Iris pigment epithelial cell (primary cell): ENCODE measurements around the gene IL1B.
"Not testable (repeated sequence)": the region's sequence is repeated elsewhere in the genome, so short reads cannot be mapped to it uniquely, and the experiment has no call there.

Experiments used
- DNase-seq: peaks from one replicate; pipeline ENCODE4 v3.0.0-alpha.2; 2011; ENCODE audit warnings: low read depth

The IL1B gene

DNA sequence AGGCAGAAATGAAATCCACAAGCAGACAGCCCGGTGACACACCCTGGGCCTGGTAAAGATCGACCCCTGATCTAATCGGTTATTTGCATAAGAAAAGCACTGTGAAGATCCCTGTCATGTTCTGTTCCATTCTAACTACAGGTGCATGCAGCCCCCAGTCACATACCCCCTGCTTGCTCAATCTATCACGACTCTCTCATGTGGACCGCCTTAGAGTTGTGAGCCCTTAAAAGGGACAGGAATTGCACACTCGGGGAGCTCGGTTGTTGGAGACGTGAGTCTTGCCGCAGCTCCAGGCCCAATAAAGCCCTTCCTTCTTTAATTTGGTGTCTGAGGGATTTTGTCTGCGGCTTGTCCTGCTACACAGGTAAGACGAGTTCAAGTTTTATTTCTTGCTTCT lies 13.4 kb upstream of the IL1B start:
- no peak for DNase-seq

DNA sequence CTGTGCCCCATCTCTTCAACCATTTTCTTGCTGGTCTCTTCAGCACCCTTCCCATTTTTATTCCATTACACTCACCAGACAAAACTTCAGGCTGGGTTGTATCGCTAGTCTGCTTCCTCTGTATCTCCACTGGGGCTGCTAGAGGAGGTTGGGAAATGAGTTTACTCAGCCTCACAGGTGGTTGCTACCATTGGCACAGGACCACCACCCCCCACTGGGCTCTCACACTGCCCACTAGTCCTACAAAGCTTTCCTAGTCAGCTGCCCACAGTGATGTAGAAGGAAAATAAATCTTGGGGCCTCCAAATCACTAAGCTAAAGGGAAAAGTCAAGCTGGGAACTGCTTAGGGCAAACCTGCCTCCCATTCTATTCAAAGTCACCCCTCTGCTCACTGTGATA lies 12.3 kb upstream of the IL1B start:
- DNase-seq: no peak

DNA sequence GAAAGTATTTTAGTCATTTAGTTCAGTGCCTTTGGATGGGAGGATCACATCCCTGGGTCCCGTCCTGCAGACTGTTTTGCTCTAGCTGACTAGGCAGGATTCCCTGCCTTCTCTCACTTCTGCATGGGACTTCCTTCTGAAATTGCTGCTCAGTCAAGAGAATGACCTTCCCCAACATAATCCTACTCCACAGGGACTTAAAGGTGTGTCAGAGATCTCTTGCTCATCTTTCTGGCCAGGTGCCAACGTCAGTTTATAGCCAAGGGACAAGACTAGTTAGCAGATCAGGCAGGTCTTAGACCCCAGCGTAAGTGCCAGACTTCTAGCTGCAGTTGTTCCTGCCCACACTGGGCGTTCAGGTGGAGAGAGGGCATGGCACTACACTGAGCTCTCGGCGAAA lies 9.5 kb upstream of the IL1B start:
- no peak for DNase-seq

DNA sequence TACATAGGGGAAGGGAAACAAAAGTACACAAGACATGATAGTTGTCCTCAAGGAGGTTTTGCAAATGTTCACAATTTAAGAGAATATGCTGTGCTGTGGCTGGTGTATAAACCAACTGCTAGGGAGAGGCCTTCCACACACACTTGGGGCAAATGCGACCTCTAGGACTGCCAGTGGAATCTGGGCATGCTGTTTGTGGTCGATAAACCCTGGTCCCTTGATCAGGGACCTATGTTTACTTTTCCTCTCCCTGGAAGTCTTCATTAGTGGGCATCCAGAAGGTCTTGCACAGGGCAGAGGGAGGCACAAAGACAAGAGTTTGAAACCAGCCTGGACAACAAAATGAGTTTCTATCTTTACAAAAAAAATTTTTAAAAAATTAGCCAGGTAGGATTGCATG lies 7.3 kb upstream of the IL1B start:
- DNase-seq: no peak

DNA sequence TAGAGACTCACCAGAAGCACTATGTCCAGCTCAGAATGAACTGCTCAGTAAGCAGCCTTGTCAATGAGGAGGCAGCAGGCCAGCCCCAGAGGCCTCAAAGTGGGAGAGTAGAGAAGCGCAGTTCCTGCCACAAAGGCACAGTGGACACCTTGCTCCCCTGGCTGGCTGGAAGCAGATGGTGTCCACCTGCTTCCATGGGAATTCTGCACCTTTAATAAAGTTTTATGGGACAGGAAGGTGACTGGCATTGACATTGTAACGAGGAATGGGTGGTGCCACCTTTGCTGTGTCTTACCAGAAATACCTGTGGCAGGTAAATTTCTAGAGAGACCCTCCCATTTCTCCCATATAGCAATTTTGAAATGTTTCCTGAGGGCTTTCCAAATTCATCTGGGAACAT lies 6.7 kb upstream of the IL1B start:
- no peak for DNase-seq

DNA sequence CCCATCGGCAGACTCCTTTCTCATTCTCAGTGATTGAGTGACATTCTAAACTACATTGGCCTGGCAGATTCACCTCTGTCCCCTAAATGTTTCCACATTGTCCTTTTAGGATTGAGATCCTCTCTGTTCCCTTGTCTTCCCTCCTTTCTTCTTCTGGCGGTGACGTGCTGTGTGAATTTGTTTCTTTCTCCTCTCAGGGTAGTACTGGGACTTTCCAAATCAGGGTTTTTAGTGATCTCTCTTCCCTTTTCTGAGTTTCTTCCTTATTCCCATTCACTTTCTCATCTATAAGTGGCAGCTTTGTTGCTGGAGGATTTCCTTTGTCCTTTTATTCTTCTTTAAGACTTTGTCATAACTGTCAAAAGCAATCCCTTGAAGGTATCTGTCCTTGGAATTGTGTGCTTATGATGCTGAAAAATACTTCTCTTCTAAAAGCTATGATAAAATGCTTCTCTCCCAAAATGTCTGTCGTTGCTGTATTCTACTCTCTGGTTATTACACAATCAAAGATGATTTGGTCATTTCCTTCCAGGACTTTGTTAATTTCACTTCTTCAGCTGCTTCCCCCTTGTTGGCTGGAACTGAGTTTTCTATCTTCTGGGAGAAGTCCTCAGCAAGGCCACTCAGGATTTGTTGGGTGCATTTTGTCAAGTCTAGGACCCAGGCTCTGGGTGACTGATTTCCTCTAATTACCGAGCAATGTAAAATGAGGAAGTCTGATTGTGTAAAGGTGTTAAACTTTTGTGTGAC lies 4.9 kb upstream of the IL1B start:
- DNase-seq: peak; percentile 15

DNA sequence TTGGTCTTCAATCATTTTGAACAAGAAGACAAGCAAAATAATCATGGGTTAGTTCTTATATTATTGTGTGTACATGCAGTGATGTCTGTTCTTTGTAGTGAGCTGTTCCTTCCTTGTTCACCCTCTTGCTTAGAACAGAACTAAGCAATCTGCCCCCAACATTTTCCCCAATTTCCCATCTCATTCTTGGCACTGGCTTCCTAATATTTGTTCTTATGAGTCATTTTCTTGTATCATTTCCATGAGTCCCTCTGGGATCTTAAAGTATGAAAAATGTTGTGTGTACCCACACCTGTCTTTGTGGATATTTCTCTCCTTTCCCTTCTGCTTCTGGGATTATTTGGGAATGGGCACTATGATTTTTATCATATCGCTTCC lies 3.5 kb upstream of the IL1B start:
- no peak for DNase-seq

DNA sequence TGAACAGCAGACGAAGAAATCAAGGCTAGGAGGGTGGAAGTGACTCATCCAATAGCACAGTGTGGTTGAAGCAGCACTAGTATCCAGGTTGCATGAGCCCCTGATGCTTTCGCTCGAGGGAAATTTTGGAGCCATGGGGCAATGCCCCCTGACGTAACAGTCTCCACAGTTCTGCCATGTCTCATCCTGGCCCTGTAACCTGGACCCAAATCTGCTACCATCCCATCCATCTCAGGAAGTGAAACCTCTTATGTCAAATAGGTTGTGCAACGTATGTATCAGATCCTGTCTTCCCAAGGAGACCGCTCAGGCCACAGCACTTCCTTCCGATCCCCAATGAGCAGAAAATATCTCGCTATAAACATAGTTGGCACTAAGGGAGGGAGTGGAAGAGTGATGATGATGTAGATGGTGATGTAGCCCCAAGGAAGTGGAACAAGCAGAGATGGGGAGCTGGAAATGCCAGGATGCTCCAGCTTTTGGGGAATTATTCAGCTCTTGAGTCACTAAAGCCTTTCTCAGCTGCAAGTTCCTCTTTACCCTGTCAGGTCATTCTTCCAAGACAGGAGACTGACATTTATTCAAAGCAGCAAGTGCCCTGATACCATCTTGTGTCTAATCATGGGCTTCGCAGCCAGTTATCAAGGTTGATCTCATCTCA lies 3.0 kb upstream of the IL1B start:
- DNase-seq: peak; percentile 57

DNA sequence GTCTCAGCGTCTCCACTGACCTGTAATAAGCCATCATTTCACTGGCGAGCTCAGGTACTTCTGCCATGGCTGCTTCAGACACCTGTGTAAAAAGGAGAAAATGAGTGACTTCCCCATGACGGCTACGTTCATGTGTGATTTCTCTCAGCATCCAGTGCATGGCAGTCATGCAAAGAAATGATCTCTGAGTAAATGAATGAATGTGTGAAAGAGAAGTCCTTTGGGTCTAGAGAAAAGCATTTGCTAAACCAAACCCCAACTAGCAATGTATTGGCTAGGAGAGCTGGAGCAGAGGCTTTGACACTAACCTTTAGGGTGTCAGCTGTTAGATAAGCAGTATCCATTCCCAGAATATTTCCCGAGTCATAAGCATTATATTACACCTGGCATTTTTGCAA lies 417 bp downstream of the IL1B start:
- no peak for DNase-seq

DNA sequence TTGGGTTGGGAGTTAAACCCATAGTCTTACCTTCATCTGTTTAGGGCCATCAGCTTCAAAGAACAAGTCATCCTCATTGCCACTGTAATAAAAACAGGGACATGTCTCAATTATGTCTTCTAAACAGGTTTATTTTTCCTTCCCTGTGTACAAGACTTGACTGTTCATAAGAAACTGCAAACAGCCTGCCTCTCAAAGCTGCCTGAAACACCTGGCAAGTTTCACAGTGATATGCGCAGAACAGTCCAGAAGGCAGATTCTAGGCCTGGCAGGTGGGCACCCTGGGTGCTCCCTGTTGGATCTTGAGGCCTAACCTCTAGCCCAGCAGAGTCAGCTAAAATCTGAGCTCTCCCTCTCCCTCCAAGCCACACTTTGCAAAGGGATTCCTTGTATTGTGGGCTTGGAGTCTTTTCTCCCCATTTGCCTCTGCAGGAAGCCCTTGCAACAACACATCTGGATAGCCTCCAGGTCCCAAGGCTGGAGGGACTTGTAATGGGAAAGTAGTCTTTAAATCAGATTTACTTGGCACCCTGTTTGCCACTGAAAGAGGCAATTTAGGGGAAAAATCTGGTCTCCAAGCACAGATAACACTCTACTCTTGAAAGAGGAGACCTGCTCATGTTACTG lies 930 bp downstream of the IL1B start:
- DNase-seq: no peak

DNA sequence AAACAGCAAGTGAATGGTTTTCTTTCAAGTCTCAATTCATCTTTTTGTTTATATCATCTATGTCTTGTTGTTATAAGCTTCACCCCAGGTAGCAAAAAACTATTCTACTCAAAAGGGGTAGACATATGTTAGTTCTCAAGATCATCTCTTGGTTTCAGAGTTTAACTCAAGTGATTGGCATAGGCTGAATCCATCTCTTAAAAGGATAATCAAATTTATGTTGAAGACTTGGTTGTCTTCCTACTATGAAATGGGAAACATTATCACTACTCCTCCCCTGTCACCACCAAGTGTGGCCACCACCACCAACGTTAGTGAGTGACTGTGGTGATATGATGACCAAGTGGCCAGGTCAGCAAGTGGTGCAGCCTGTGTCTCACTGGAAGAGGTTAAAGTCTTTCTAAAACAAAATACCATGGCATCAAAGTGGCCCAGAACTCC lies 1.5 kb downstream of the IL1B start:
- no peak for DNase-seq

DNA sequence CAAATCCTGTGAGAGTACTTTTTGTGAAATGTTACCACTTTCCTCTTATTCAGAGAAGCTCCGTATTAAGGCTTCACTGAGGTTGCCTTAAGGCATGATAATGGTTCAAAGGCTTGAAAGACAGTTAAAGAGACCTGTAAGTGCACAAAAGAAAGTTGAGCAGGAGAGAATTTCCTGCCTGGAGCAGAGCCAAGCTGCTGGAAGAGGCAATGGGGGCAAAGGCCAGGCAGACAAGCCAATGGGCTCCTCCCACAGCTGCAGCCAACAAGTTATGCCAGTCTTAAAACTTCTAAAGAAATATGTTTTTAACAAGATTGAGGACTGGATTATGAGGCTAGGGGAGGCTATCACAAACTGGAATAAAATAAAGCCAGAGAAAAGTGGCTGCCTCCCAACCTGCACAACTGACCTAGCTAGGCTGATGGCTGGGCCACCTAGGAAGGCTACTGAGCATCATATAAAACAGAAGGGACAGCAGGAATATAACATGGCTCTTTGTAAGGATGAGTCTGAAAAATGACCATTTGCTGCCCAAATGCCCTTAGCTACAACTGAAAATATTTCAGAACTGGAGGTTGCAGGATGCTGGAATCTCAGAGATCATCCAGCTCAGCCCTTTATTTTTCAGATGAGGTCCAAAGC lies 2.1 kb downstream of the IL1B start:
- no peak for DNase-seq

DNA sequence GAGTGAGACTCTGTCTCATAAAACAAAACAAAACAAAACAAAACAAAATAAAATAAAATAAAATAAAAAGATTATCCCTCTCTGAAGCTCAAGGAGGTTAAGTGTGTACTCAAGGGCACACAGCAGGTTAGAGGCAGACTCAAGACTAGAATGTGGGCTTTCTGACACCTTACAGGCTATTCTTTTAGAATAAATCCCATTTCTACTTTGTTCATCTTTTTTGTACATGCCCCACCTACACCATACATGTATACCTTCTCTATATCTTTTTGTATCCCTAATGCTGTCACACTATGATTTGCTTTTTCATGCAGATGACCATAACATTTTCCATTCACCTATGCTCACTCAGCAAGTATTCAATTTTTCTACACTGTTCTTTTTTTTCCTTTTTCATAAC lies 2.6 kb downstream of the IL1B start:
- DNase-seq: no peak

DNA sequence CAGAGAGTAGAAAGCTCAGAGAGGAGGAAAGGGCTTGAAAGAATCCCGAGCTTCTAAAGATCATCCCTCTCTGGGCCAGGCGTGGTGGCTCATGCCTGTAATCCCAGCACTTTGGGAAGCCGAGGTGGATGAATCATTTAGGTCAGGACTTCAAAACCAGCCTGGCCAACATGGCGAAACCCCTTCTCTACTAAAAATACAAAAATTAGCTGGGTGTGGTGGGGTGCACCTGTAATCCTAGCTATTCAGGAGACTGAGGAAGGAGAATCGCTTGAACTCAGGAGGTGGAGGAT lies 3.0 kb downstream of the IL1B start:
- DNase-seq: not testable (repeated sequence)

DNA sequence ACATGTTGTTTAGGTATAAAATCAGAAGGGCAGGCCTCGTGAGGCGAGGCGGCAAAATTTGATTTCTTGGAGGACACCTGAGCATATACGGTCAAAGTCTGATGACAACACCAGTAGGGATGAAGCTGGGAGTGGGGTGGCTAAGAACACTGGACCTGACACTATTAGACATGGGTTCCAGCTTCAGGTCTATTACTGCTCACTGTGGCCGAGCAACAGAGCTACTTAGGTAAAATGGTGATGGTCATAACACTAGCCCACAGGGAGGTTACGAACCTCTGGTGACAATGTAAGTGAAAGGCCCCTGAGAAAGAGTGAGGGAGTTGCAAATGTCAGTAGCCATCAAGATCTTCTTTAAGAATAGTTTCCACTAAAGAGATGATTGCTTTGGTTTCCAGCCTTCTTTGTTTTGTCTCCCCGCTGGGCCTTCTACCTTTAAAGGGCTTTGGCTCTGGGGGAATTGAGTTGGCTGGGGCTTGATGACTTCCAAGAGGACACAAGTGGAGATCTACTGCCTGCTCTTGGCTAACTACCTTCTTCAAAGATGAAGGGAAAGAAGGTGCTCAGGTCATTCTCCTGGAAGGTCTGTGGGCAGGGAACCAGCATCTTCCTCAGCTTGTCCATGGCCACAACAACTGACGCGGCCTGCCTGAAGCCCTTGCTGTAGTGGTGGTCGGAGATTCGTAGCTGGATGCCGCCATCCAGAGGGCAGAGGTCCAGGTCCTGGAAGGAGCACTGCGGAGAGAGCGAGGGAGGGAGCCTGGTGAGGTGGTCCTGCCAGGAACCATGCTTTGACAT lies 3.5 kb downstream of the IL1B start:
- DNase-seq: no peak

DNA sequence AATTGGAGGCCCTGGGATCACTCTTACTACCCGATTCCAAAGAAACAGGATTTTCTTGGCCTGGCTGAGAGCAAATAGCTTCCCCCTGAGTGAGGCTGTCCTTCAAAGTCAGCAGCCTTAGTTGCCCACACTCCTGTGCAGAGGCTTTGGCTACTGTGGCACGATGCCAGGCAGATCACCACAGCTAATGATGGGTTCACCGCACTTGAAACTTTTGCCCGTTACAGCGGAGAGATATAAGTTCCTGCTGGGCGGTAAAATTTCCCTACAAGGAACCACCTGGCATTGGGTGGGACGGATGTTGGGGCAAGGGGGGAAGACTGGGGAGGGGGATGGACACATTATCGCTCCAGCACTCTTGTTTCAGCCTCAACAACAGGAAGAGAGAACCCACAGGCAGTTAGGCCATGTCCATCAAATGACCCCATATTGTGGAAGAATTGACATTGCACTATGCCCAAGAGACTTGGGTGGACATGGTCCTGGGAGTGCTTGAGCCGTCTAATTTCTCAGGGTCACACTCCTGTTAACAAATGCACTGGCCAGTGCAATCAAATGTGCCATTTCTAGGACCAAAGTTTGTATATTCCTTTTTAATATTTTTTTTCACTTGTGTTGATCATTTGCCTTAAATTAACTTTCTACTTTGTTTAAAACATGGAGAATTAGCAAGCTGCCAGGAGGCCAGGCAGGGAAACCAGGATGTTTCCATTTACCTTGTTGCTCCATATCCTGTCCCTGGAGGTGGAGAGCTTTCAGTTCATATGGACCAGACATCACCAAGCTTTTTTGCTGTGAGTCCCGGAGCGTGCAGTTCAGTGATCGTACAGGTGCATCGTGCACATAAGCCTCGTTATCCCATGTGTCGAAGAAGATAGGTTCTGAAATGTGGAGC lies 4.4 kb downstream of the IL1B start:
- DNase-seq: no peak

DNA sequence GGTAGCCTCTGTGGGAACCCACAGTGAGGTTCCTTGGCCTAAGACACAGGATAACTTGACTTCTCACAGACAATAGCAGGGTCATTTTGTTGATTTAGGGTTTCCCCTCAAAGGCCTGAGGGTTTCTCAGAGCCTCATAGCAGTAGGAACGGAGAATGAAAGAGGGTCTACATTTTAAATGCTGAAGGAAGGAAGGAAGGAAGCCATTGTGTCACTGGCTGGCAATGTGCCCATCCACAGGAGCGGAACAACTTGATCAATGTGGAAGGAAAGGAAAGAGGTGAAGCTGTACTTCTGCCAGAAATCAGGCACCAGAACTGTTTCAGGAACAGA lies 5.1 kb downstream of the IL1B start:
- no peak for DNase-seq

DNA sequence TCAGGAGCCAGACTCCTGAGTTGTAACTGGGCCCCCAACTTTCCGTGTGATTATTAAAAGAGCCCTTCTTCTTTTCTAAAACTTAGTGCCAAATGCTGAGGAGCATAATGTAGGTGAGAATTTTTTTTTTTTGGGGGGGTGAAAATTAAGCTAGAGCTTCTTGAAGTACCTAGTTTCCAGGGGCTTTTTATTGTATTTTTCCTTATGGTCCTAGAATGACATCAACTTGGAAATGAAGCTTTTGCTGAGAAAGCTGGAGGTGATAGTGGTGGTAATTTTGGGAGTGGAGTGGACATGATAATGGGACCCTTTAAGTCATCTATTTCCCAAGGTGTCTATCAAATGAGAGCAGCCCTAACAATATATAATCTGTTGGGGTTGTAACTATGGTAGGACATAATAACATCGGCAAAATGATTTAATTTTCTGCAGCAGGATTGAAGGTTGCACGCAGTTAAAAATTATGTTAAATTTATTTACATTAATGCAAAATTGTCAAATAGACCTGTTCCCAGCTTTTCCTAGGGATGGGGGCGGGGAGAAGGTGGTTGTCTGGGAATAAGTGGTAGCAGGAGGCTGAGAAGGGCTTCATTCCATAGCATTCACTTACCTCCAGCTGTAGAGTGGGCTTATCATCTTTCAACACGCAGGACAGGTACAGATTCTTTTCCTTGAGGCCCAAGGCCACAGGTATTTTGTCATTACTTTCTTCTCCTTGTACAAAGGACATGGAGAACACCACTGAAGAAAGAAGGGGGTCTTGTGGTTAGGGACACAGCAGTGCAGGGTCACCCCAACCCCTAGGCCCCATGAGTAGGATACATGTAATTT lies 5.7 kb downstream of the IL1B start:
- DNase-seq: no peak

DNA sequence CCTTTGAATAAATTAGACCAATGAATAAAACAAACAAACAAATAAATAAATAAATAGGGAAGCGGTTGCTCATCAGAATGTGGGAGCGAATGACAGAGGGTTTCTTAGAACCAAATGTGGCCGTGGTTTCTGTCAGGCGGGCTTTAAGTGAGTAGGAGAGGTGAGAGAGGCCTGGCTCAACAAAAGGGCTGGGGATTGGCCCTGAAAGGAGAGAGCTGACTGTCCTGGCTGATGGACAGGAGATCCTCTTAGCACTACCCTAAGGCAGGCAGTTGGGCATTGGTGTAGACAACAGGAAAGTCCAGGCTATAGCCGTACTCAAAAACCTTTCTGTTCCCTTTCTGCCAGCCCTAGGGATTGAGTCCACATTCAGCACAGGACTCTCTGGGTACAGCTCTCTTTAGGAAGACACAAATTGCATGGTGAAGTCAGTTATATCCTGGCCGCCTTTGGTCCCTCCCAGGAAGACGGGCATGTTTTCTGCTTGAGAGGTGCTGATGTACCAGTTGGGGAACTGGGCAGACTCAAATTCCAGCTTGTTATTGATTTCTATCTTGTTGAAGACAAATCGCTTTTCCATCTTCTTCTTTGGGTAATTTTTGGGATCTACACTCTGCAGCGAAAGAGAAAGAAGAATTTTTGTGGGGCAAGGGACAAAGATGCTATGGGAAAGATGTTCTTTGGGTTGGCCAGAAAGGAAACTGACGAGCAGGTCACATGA lies 6.5 kb downstream of the IL1B start:
- DNase-seq: no peak
